ENCODE data around the gene PMEPA1.

Gene PMEPA1

DNA sequence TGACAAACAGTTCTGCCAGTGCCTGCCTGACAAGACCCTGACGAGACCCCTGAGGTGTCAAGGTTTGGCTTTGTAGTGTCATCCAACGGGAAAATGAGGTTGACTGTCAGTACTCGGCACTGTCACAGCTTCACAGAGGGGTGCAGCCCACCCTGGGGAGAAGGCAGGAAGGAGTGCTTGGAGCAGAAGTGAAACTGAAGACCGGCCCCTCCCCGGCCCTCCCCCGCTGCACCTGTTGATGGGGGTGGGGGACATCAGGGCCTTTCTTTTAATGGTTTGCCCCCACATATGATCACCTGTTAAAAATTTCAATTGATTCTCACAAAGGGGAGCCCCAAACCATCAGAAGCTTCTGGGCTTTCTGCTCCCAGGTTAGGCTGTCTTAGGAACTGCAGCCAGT, 6.8 kb downstream of the PMEPA1 start:
- Histone ChIP-seq H3K4me1 (ENCODE audit: control insufficient read depth, low read length) (peaks cover 100% of the 10 kb centered on the region), H3K9me3 (ENCODE audit: control insufficient read depth, insufficient read depth, low read length) (no peaks in the 10 kb centered on the region), H3K4me3 (ENCODE audit: low read length) (peak overlapping the region; percentile 66), H3K36me3 (ENCODE audit: control insufficient read depth, low read length) (no peaks in the 10 kb centered on the region; the same call in 1 of the 2 replicates), H3K4me2 (ENCODE audit: low read length) (peak overlapping the region; percentile 90), H3K27me3 (ENCODE audit: control insufficient read depth, low read length) (no peaks in the 10 kb centered on the region), H3K27ac (ENCODE audit: low read depth, low read length) (peak overlapping the region; percentile 67), H4K20me1 (ENCODE audit: control insufficient read depth, insufficient read depth, low read depth, low read length) (no peaks in the 10 kb centered on the region), H3F3A (ENCODE audit: control insufficient read depth, insufficient read depth) (no peaks in the 10 kb centered on the region), H3K79me2 (ENCODE audit: control insufficient read depth, low read length) (peaks cover 98% of the 10 kb centered on the region), H3K9me2 (replicated peaks; ENCODE audit: control insufficient read depth, low read length) (no peaks in the 10 kb centered on the region)
- no peak for TF ChIP-seq CTCF (IDR thresholded peaks at IDR 0.05; ENCODE audit: low read depth, low read length, poor library complexity, severe bottlenecking)
- no peak for TF ChIP-seq EZH2phosphoT487 (IDR thresholded peaks at IDR 0.05; ENCODE audit: borderline replicate concordance, low read length)

GRCh38 chr20:57702521-57702920, 7.3 kb downstream of the PMEPA1 start:
- no peak for TF ChIP-seq EZH2phosphoT487 (IDR thresholded peaks at IDR 0.05; ENCODE audit: borderline replicate concordance, low read length)
- TF ChIP-seq CTCF (IDR thresholded peaks at IDR 0.05; ENCODE audit: low read depth, low read length, poor library complexity, severe bottlenecking) = no peak
- peaks cover 100% of the 10 kb centered on the region for H3K4me1 ChIP-seq (ENCODE audit: control insufficient read depth, low read length)
- peak overlapping the region; percentile 66 for H3K4me3 ChIP-seq (ENCODE audit: low read length)
- H3K36me3 ChIP-seq (ENCODE audit: control insufficient read depth, low read length) = no peaks in the 10 kb centered on the region; the same call in 1 of the 2 replicates
- H3K27me3 ChIP-seq (ENCODE audit: control insufficient read depth, low read length) = no peaks in the 10 kb centered on the region
- no peaks in the 10 kb centered on the region for H3K9me3 ChIP-seq (ENCODE audit: control insufficient read depth, insufficient read depth, low read length)
- H4K20me1 ChIP-seq (ENCODE audit: control insufficient read depth, insufficient read depth, low read depth, low read length) = no peaks in the 10 kb centered on the region
- H3K79me2 ChIP-seq (ENCODE audit: control insufficient read depth, low read length) = peaks cover 98% of the 10 kb centered on the region
- no peaks in the 10 kb centered on the region for H3F3A ChIP-seq (ENCODE audit: control insufficient read depth, insufficient read depth)
- no peaks in the 10 kb centered on the region for H3K9me2 ChIP-seq (replicated peaks; ENCODE audit: control insufficient read depth, low read length)
- H3K4me2 ChIP-seq (ENCODE audit: low read length) = peak overlapping the region; percentile 90
- peak overlapping the region; percentile 67 for H3K27ac ChIP-seq (ENCODE audit: low read depth, low read length)

- Histone ChIP-seq H3K36me3 (ENCODE audit: control insufficient read depth, low read length) (no peaks in the 10 kb centered on the region; the same call in 1 of the 2 replicates), H3K27ac (ENCODE audit: low read depth, low read length) (no peak overlapping the region), H3K4me1 (ENCODE audit: control insufficient read depth, low read length) (peaks cover 100% of the 10 kb centered on the region), H3K4me2 (ENCODE audit: low read length) (peak overlapping the region; percentile 90), H3K27me3 (ENCODE audit: control insufficient read depth, low read length) (no peaks in the 10 kb centered on the region), H4K20me1 (ENCODE audit: control insufficient read depth, insufficient read depth, low read depth, low read length) (no peaks in the 10 kb centered on the region), H3K9me3 (ENCODE audit: control insufficient read depth, insufficient read depth, low read length) (no peaks in the 10 kb centered on the region), H3K4me3 (ENCODE audit: low read length) (peak overlapping the region; percentile 66), H3F3A (ENCODE audit: control insufficient read depth, insufficient read depth) (no peaks in the 10 kb centered on the region), H3K79me2 (ENCODE audit: control insufficient read depth, low read length) (peaks cover 99% of the 10 kb centered on the region), H3K9me2 (replicated peaks; ENCODE audit: control insufficient read depth, low read length) (no peaks in the 10 kb centered on the region)
- TF ChIP-seq CTCF (IDR thresholded peaks at IDR 0.05; ENCODE audit: low read depth, low read length, poor library complexity, severe bottlenecking) (no peak), EZH2phosphoT487 (IDR thresholded peaks at IDR 0.05; ENCODE audit: borderline replicate concordance, low read length) (no peak)
These were observed 7.7 kb downstream of the PMEPA1 start for GRCh38 chr20:57702091-57702490.
